ENCODE data around the gene CD300H. TPM values are rescaled to one million over a fixed set of nuclear protein-coding genes. Genes with fewer than 3 reads are reported as not detected.

CD300H gene
- total and polyA plus RNA-seq, 5 donors: not detected

DNA sequence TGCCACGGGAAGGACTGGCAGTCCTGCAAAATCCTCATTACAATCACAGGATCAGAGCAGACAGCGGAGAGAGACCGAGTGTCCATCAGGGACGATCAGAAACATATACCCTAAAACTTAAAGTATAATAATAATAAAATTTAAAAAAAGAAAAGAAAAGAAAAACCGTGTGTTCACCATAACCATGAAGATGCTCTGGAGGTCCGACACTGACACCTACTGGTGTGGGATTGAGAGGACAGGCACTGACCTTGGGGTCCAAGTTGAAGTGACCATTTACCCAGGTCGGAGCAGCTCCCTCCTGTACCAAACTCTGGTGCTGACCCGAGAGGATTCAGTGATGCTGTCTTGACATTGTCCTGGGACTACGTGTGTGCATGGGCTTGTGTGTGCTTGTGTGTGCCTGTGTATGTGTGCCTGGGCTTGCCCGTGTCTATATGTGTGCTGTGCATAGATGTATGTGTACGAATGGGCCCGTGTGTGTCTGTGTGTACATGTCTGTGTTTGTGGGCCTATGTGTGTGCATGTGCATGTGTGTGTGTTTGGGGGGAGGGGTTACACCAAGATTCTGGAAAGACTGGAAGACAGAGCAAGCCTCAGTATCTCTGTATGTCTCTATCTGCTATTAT is 34.7 kb upstream of the CD300H start:
- Histone ChIP-seq H3K4me3 (ENCODE audit: low read length) (no peak overlapping the region), H3K9me3 (ENCODE audit: control insufficient read depth, low read length) (no peaks in the 10 kb centered on the region), H3K27ac (ENCODE audit: low read length) (no peak overlapping the region), H3K27me3 (ENCODE audit: control insufficient read depth, insufficient read depth) (no peaks in the 10 kb centered on the region), H3K4me1 (ENCODE audit: control insufficient read depth, insufficient read depth, low read length) (no peaks in the 10 kb centered on the region)
- no peak for DNase-seq
- intact Hi-C loops (cut with DNase I): no loop called here
- 43% methylated on average over 12 of the region's 12 CpGs for WGBS
- no peak for ATAC-seq

DNA sequence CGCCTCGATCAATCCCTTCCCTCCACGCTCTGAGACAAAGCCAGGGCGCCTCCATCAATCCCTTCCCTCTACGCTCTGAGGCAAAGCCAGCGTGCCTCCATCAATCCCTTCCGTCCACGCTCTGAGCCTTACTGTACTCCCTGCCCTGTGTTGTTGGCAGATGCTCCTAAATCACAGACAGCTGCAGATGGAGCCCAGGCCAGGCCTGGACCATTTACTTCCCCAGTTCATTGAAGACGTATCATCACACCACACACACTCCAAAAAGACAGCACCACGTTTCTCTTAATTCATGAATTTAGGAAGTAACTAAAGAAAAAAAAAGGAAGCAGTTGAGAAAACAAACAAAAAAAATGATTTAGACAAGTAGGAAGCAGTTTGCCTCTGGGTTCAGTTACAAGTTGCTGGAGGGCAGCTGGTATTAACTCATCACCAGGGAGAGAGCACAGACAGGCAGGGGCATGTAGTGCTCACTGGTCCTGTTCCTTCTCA is 32.2 kb upstream of the CD300H start:
- intact Hi-C loops (cut with DNase I): no loop called here
- DNase-seq (no peak), ATAC-seq (peak in 1 of 2 donors; percentile 34)
- no peaks in the 10 kb centered on the region for H3K9me3 ChIP-seq (ENCODE audit: control insufficient read depth, low read length)
- H3K27me3 ChIP-seq (ENCODE audit: control insufficient read depth, insufficient read depth): no peaks in the 10 kb centered on the region
- 28% methylated on average over 10 of the region's 10 CpGs for WGBS
- H3K27ac ChIP-seq (ENCODE audit: low read length): no peak overlapping the region
- no peak overlapping the region for H3K4me3 ChIP-seq (ENCODE audit: low read length)
- H3K4me1 ChIP-seq (ENCODE audit: control insufficient read depth, insufficient read depth, low read length): no peaks in the 10 kb centered on the region

DNA sequence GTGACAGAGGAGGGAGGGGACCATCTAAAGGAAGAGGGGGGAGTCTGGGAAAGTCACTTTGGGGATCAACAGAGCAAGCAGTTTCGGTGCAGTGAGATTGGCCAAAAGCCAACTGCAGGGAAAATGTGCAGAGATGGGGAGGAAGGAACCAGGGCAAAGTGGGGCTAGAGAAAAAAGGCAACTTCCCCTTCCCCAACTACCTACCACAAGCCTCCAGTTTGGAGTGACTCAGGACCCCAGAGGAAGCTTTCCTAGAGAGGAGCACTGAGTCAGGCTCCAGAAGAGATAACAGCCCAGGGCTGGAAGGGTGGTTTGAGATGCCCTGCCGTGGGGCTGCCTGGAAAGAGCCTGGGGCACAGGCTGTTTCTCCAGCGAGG is 31.7 kb upstream of the CD300H start:
- no peaks in the 10 kb centered on the region for H3K9me3 ChIP-seq (ENCODE audit: control insufficient read depth, low read length)
- WGBS: 12% methylated on average over 3 of the region's 3 CpGs
- ATAC-seq: no peak
- intact Hi-C loops (cut with DNase I): no loop called here
- H3K4me1 ChIP-seq (ENCODE audit: control insufficient read depth, insufficient read depth, low read length): no peaks in the 10 kb centered on the region
- no peaks in the 10 kb centered on the region for H3K27me3 ChIP-seq (ENCODE audit: control insufficient read depth, insufficient read depth)
- no peak overlapping the region for H3K27ac ChIP-seq (ENCODE audit: low read length)
- DNase-seq: no peak
- H3K4me3 ChIP-seq (ENCODE audit: low read length): no peak overlapping the region

DNA sequence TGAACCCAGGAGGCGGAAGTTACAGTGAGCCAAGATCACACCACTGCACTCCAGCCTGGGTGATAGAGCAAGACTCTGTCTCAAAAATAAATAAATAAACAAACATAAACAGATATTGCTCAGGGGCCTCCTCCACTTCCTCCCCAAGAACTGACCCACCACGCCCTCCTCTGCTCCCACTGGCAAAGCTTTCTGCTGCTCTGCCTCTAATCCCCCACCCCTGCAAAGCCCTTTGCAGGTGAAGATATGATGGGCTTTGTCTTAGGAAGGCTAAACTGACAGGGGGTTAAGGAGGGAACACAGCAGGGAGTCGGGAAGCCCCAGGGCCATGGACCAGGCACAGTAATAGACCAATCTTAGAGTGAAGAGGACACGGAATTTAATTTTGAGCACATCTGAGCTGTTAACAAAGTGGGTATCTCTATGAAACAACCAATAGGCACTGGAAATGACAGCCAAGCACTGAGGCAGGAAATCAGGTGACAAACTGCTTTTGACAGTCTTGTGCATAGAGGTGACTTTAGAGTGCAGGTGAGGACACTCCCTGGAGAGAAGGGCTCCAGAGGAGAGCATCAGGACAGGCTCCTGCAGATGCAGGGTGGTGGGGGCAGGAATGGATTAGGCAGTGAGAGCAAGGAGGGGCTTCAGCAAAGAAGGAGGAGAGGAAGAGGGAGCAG is 31.2 kb upstream of the CD300H start:
- no peaks in the 10 kb centered on the region for H3K27me3 ChIP-seq (ENCODE audit: control insufficient read depth, insufficient read depth)
- ATAC-seq: no peak
- DNase-seq: no peak
- no peaks in the 10 kb centered on the region for H3K9me3 ChIP-seq (ENCODE audit: control insufficient read depth, low read length)
- H3K4me3 ChIP-seq (ENCODE audit: low read length): no peak overlapping the region
- no peak overlapping the region for H3K27ac ChIP-seq (ENCODE audit: low read length)
- no peaks in the 10 kb centered on the region for H3K4me1 ChIP-seq (ENCODE audit: control insufficient read depth, insufficient read depth, low read length)
- intact Hi-C loops (cut with DNase I): no loop called here
- WGBS: 68% methylated on average over 4 of the region's 4 CpGs

DNA sequence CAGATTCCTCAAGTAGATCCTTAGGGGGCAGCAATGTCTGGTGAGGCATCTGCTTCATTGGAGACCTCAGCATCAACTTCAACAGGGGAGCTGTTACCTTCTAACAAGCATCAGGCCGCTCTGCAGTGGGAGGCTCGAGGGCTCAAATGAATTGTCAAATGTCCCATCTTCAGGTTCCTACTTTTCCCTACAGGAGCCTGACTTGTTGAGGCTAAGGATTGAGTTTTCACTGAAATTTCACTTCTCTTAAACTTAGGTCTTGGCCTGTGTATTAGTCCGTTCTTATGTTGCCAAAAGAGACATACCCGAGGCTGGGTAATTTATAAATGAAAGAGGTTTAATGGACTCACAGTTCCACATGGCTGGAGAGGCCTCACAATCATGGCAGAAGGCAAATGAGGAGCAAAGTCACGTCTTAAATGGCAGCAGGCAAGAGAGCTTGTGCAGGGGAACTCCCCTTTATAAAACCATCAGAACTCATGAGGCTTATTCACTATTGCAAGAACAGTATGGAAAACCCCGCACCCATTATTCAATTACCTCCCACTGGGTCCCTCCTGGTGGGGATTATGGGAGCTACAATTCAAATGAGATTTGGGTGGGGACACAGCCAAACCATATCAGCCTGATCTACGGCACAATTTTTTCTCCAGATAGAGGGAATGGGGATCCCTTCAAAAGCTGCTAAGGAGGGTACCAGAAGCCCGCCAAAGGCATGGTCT is 29.9 kb upstream of the CD300H start:
- no peaks in the 10 kb centered on the region for H3K4me1 ChIP-seq (ENCODE audit: control insufficient read depth, insufficient read depth, low read length)
- H3K27ac ChIP-seq (ENCODE audit: low read length): no peak overlapping the region
- no peaks in the 10 kb centered on the region for H3K9me3 ChIP-seq (ENCODE audit: control insufficient read depth, low read length)
- H3K27me3 ChIP-seq (ENCODE audit: control insufficient read depth, insufficient read depth): no peaks in the 10 kb centered on the region
- 69% methylated on average over 8 of the region's 8 CpGs for WGBS
- H3K4me3 ChIP-seq (ENCODE audit: low read length): no peak overlapping the region
- intact Hi-C loops (cut with DNase I): no loop called here
- ATAC-seq (no peak), DNase-seq (no peak)

DNA sequence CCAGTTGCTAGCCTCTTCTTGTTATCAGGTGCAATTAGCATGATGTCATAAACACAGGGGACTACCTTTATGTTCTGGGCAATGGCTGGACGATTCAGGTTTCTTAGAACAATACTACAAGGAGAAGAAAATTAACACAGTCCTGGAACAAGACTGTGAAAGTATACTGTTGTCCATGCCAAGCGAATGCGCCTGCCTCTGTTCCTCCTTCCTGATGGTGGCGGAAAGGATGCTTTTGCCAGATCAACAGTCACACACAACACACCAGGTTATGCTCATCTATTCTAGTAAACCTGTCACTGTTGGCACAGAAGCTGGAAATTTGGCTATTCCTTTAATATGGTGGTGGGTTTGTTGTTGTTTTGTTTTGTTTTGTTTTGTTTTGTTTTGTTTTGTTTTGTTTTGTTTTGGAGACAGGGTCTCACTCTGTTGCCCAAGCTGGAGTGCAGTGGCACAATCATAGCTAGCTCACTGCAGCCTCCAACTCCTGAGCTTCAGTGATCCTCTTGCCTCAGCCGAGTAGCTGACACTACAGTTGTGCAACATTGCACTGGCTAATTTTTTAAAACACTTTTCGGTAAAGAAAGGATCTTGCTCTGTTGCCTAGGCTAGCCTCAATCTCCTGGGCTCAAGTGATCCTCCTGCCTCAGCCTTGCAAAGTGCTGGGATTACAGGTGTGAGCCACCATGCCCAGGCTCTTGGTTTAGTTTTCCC is 27.9 kb upstream of the CD300H start:
- Histone ChIP-seq H3K9me3 (ENCODE audit: control insufficient read depth, low read length) (no peaks in the 10 kb centered on the region), H3K4me1 (ENCODE audit: control insufficient read depth, insufficient read depth, low read length) (no peaks in the 10 kb centered on the region), H3K27ac (ENCODE audit: low read length) (no peak overlapping the region), H3K27me3 (ENCODE audit: control insufficient read depth, insufficient read depth) (no peaks in the 10 kb centered on the region), H3K4me3 (ENCODE audit: low read length) (no peak overlapping the region)
- ATAC-seq: no peak
- WGBS: 62% methylated on average over 6 of the region's 6 CpGs
- intact Hi-C loops (cut with DNase I): no loop called here
- DNase-seq: no peak

DNA sequence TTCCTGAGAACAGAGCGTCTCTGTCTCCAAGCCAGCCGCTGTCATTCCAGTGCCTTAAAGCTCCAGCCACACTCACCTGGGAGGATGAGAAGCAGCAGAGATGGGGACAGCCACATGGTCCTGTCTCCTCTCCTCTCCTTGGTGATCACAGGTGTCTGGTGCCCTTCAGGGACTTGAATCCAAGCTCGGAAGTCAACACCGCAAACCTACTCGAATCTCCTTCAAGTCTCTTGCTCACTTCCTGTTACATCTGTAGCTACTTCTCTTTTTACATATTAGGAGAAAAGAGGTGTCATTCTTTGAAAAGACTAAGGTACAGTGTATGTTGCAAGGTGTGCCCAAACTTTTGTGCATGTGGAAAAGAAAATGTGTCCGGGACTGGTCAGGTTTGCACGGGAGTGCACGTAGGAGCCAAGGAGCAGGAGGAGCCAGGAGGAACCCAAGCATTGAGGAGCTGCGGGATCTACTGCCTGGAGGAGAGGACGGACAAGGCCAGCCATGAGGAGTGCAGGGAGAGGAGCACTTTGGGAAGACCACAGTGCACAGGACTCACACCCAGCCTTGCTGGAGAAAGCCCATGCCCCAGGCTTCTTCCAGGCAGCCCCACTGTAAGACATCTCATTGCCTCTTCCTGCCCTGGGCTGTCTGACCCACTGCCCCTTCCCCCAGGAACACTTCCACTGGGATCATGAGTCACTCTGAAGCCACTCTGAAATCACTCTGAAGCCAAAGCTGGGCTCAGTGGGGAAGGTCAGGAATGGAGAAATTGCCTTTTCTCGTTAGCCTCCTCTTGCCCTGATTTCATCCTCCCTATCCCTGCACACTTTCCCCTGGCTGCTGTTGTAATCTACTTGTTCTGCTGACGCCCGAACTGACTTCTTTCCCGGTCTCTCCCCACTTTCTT is 25.0 kb upstream of the CD300H start, which contains the start of gene CD300LD:
CD300LD (minus strand) TSS at position 197 of the 904 bp plus-strand sequence; CDS start at position 116, 81 bp downstream.
- Histone ChIP-seq H3K9me3 (ENCODE audit: control insufficient read depth, low read length) (no peaks in the 10 kb centered on the region), H3K27ac (ENCODE audit: low read length) (no peak within 1 kb of the TSS), H3K4me3 (ENCODE audit: low read length) (no peak within 1 kb of the TSS), H3K4me1 (ENCODE audit: control insufficient read depth, insufficient read depth, low read length) (no peaks in the 10 kb centered on the region), H3K27me3 (ENCODE audit: control insufficient read depth, insufficient read depth) (no peaks in the 10 kb centered on the region)
- WGBS: 74% methylated on average over 14 of the region's 14 CpGs
- no peak for ATAC-seq
- intact Hi-C loops (cut with DNase I): no loop called here
- no peak for DNase-seq

DNA sequence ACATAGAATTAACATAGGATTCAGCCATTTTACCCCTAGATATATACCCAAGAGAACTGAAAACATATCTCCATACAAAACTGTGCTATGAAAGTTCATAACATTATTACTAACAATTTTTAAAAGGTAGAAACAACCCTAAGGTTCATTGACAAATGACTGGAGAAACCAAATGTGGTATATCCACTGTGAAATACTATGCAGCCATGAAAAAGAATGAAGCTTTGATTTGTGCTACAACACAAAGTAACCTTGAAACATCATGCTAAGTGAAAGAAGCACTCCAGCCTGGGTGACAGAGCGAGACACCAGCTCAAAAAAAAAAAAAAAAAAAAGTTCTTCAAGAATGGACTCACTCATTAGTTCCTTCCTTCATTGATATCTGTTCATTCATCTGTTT is 24.2 kb upstream of the CD300H start:
- H3K4me3 ChIP-seq (ENCODE audit: low read length): no peak overlapping the region
- no peaks in the 10 kb centered on the region for H3K27me3 ChIP-seq (ENCODE audit: control insufficient read depth, insufficient read depth)
- whole genome bisulfite sequencing: 75% methylated on average over 1 of the region's 1 CpG
- H3K27ac ChIP-seq (ENCODE audit: low read length): no peak overlapping the region
- H3K9me3 ChIP-seq (ENCODE audit: control insufficient read depth, low read length): no peaks in the 10 kb centered on the region
- DNase-seq: no peak
- no peaks in the 10 kb centered on the region for H3K4me1 ChIP-seq (ENCODE audit: control insufficient read depth, insufficient read depth, low read length)
- intact Hi-C loops (cut with DNase I): no loop called here
- no peak for ATAC-seq

DNA sequence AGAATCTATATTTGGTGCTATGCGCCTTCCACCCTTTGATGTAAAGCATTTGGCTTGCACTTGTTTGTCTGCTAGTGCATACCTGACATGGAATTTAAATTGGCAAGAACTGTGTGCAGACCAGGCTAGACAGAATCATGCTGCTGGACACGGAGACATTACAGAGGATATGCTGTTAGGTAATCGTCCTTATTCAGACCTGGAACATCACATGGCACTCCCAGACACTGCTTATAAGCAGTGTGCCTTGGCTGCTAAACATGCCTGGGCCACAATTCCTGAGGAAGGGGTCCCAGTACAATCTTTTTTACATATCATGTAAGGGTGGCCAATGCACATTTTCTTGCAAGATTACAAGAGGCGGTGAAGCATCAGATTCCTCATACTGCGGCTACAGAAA is 18.4 kb upstream of the CD300H start:
- H3K4me3 ChIP-seq (ENCODE audit: low read length): no peak overlapping the region
- H3K9me3 ChIP-seq (ENCODE audit: control insufficient read depth, low read length): no peaks in the 10 kb centered on the region
- DNase-seq (no peak), ATAC-seq (no peak)
- H3K27me3 ChIP-seq (ENCODE audit: control insufficient read depth, insufficient read depth): no peaks in the 10 kb centered on the region
- 75% methylated on average over 5 of the region's 5 CpGs for WGBS
- no peaks in the 10 kb centered on the region for H3K4me1 ChIP-seq (ENCODE audit: control insufficient read depth, insufficient read depth, low read length)
- intact Hi-C loops (cut with DNase I): no loop called here
- no peak overlapping the region for H3K27ac ChIP-seq (ENCODE audit: low read length)

DNA sequence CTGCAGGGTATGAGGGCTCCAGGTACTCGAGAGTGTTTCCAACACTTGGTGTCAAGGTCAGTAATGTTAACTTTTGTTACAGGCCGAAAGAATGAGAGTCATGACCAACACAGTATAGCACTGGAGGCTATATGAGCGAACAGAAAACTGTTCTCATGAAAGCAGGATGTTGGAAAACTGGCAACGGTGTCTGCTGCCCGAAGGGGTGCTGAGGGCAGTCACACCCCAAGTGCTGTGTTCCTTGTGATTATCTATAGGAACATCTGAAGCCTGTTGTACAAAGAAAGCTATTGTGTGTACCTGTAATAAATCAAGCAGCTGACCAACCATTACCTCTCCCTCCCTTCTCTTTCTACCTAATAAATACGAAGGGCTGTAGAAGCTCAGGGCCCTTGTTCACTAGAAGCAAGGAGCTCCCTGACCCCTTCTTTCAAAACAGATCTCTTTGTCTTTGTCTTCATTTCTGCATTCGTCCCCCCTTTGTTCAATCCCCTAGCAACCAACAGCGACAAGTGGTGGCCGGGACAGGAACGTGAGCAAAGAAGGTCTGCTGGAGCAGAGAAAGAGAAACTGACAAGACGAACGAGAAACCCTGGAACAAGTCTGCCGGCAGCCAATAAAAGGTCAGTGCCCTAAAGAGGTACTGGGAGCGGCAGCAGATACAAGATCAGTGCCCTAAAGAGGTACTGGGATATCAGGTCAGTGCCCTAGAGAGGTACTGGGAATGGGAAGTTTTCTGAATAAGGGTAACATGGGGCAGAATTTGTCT is 17.2 kb upstream of the CD300H start:
- H3K4me3 ChIP-seq (ENCODE audit: low read length): no peak overlapping the region
- intact Hi-C loops (cut with DNase I): no loop called here
- DNase-seq (no peak), ATAC-seq (no peak)
- H3K4me1 ChIP-seq (ENCODE audit: control insufficient read depth, insufficient read depth, low read length): no peaks in the 10 kb centered on the region
- H3K9me3 ChIP-seq (ENCODE audit: control insufficient read depth, low read length): no peaks in the 10 kb centered on the region
- no peaks in the 10 kb centered on the region for H3K27me3 ChIP-seq (ENCODE audit: control insufficient read depth, insufficient read depth)
- no peak overlapping the region for H3K27ac ChIP-seq (ENCODE audit: low read length)
- WGBS: 70% methylated on average over 14 of the region's 14 CpGs
